Fibroblast of pulmonary artery (primary cell): ENCODE measurements around the gene NPW.

Experiments
- DNase-seq: peaks from one replicate; pipeline ENCODE4 v3.0.0-alpha.2; 2010; ENCODE audit warnings: low read depth
- H3K4me3 ChIP-seq: replicated peaks from 2 replicates; pipeline ENCODE4 v1.5.1; 2011; ENCODE audit warnings: low read depth, mild to moderate bottlenecking, control low read depth, low read length, moderate library complexity
- TF ChIP-seq, protein P1 (sequence below): IDR thresholded peaks from 2 replicates; pipeline ENCODE4 v1.5.1; 2011; ENCODE audit warnings: mild to moderate bottlenecking, control low read depth, low read length, inconsistent platforms; ENCODE audit errors: missing control alignments

NPW gene

DNA sequence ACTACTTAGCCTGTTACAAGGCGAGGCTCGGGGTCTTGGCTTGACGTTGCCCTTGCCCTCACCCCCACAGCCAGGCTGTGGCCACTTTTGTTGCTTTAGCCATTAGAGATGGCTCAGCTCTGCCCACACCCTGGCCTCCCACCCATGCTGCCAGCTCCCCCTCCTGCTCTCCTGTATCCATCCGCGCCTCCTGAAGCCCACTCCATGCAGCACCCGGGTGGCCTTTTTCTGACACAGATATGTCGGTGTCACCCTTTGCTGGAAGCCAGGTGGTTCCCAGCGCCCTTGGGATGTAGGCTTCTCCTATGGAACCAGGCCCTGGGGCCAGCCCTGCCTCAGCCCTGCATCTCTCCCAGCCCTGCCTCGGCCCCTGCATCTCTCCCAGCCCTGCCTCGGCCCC is 37.9 kb downstream of the NPW start:
- H3K4me3 ChIP-seq: no peak overlapping the region
- TF ChIP-seq, protein P1, sequence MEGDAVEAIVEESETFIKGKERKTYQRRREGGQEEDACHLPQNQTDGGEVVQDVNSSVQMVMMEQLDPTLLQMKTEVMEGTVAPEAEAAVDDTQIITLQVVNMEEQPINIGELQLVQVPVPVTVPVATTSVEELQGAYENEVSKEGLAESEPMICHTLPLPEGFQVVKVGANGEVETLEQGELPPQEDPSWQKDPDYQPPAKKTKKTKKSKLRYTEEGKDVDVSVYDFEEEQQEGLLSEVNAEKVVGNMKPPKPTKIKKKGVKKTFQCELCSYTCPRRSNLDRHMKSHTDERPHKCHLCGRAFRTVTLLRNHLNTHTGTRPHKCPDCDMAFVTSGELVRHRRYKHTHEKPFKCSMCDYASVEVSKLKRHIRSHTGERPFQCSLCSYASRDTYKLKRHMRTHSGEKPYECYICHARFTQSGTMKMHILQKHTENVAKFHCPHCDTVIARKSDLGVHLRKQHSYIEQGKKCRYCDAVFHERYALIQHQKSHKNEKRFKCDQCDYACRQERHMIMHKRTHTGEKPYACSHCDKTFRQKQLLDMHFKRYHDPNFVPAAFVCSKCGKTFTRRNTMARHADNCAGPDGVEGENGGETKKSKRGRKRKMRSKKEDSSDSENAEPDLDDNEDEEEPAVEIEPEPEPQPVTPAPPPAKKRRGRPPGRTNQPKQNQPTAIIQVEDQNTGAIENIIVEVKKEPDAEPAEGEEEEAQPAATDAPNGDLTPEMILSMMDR: no peak
- DNase-seq: no peak

DNA sequence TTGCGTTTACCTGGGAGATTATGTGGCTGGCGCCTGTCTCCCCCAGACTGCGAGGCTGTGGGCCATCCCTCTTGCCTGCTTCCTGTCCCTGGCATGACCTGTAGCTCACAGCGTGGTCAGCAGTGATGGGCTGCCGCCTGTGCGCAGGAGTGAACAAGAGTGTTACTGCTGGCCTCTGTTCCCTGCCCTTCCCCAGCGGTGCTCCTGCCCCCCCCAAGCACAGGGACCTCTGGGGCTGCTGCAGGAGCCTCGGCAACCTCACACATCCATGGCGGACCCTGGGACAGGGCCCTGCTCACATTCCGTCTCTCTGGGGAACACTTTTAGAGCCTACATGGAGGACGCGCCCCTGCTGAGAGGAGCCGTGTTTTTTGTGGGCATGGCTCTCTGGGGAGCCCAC is 38.8 kb downstream of the NPW start:
- DNase-seq: no peak
- no peak overlapping the region for H3K4me3 ChIP-seq
- TF ChIP-seq, protein P1: no peak

DNA sequence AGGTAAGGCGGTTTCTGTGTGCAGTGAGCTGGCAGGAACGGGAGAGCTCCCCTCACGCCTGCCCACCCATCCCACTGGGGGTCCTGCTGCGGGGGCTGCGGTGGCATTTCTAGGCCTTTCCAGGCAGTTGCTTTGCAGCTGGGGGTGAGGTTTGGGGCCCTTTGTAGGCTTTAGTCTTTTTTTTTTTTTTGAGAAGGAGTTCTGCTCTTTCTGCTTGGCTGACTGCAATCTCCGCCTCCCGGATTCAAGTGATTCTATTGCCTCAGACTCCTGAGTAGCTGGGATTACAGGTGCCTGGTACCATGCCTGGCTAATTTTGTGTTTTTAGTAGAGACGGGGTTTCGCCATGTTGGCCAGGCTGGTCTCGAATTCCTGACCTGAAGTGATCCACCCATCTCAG is 39.3 kb downstream of the NPW start:
- no peak for DNase-seq
- TF ChIP-seq, protein P1: no peak
- H3K4me3 ChIP-seq: no peak overlapping the region

DNA sequence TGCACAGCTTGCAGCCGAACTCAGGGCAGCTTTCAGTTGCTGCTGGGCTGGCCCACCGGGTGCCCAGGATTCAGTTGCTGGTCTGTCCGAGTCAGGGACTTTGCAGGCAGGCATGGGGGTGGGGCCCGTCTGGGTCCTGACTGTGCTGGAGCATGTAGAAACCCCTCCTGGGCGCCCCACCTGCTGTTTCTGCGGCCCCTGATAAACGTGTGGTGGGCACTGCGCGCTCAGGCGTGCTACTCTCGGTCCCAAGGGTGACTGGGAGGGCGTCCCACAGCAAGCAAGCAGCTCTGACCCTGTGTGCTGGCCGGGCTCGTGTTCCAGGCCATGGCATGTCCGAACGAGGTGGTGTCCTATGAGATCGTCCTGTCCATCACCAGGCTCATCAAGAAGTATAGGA is 40.8 kb downstream of the NPW start:
- DNase-seq: no peak
- H3K4me3 ChIP-seq: no peak overlapping the region
- TF ChIP-seq, protein P1: no peak

DNA sequence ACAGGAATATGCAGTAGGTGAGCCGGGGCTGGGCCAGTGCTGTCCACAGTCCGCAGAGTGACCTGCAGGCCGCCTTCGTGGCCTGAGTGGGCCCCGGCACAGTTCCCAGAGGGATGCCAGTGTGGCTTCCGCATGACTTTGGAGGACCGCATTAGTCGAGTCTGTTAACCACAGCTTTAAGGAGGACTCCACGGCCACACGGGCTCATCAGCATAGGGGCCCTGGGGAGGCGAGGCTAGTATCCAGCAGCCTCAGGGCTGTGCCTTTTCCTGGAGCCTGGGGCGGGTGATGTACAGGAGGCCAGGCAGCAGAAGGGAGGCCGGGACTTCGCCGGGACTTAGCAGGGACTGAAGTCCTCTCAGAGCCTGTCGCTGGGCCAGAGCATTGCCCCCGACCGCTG is 41.4 kb downstream of the NPW start:
- no peak for DNase-seq
- TF ChIP-seq, protein P1: no peak
- no peak overlapping the region for H3K4me3 ChIP-seq

DNA sequence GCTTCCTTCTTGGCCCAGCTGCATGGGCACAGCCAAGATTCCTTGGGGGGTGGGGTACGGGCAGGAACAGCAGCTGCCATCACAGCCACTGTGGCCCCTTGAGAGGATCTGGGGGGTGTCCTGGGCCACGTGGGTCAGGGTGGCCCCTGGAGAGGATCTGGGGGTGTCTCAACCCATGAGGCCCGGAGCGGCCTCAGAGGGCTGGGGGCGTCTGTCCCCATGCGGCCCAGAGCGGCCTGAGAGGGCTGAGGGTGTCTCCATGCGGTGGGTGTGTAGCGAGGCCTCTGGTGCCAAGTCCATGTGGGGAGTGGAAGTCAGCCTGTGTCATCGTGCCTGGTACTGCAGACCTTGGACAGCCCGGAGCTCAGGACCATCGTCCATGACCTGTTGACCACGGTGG is 41.9 kb downstream of the NPW start:
- TF ChIP-seq, protein P1: no peak
- no peak overlapping the region for H3K4me3 ChIP-seq
- no peak for DNase-seq

DNA sequence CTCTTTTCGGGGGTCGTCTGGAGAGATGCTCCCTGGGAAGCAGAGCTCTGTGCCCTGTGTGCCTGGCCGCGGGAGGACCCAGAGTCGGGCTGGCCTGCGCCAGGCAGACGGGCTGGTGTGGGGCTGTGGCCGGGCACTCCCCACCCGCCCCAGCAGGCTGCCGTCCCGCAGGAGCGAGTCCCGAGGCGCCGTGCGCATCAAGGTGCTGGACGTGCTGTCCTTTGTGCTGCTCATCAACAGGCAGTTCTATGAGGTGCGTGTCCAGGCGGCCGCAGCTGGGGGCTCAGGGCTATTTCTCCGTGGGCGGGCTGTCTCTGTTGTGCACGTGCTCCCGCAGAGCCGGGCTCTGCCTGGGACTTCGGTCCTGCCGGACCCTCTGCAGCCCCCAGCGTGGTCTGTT is 43.2 kb downstream of the NPW start:
- H3K4me3 ChIP-seq: no peak overlapping the region
- no peak for DNase-seq
- TF ChIP-seq, protein P1: no peak
